ENCODE measurements around the gene DDI1. TPM values are rescaled to one million over a fixed set of nuclear protein-coding genes. Genes with fewer than 3 reads are reported as not detected.

The DDI1 gene
- total RNA-seq, 4 donors from 2014 or later: 0.12 TPM; not detected in 3

DNA sequence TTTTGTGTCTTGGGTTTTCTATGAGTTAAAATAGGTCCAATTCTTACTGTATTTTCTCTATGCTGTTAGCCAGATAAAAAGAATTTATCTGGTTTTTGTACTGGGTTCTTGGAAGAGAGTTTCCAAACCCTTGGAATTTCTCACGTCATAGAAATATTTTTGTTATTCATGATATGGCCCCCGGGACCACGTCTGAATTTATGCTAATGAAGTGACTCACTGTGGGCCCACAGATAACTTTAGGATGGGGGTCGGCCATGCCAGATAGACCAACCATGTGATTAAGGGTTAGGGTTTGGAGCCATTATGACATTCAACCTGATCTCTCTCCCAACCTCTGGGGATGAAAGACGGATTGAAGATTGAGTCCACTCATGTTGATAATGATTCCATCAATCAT lies 35.6 kb upstream of the DDI1 start:
- TF ChIP-seq POLR2A (IDR thresholded peaks at IDR 0.05) (no peak), EP300 (IDR thresholded peaks at IDR 0.05) (no peak), POLR2AphosphoS5 (IDR thresholded peaks at IDR 0.05) (no peak)
- H3K27me3 ChIP-seq: no peaks in the 10 kb centered on the region
- no peaks in the 10 kb centered on the region for H3K9me3 ChIP-seq
- no peaks in the 10 kb centered on the region for H3K36me3 ChIP-seq
- H3K4me3 ChIP-seq: no peak overlapping the region
- peaks cover 0 to 16% (median 4%) of the 10 kb centered on the region in 3 donors for H3K4me1 ChIP-seq
- H3K27ac ChIP-seq: no peak overlapping the region
- 37 to 40% methylated on average over 4 to 5 of the region's 5 CpGs for WGBS, 2 donors (ENCODE audit: low coverage in 1 of 2)
- no peak for ATAC-seq

DNA sequence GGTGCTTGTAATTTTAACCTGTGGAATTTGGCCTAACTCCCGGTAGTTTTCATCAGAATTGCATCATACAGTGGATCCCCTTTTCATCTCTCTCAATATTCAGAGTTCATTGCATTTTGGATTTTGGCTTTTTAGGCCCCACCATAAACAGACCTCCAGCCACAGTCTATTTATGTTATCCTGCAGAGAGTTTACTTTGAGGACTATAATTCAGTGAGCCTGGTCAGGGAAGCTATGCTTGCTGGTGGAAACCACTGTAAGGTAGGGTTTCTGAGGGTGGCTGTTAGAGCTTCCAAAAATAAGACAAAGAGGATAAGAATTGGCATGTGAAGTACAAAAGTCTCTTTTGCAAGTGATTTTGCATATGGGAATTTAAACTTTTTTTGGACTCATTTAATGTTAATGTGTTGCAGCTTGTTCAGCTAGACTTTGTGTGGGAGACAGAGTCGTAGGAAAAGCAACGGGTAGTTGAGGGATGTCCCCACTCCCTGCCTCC lies 34.8 kb upstream of the DDI1 start:
- WGBS, 2 donors (ENCODE audit: low coverage in 1 of 2): 30 to 48% methylated on average over 2 to 3 of the region's 3 CpGs
- no peak for ATAC-seq

GRCh38 chr11:104003491-104003890 lies 32.9 kb upstream of the DDI1 start:
- no peak overlapping the region for H3K4me3 ChIP-seq
- TF ChIP-seq EP300 (IDR thresholded peaks at IDR 0.05) (no peak), CTCF (IDR thresholded peaks at IDR 0.05) (no peak), POLR2A (IDR thresholded peaks at IDR 0.05) (no peak), POLR2AphosphoS5 (IDR thresholded peaks at IDR 0.05) (no peak)
- ATAC-seq: no peak

More for the DNA sequence above, 34.8 kb upstream of the DDI1 start:
- Histone ChIP-seq H3K4me3 (no peak overlapping the region), H3K4me1 (peaks cover 0 to 21% (median 6%) of the 10 kb centered on the region in 3 donors), H3K9me3 (no peaks in the 10 kb centered on the region), H3K36me3 (no peaks in the 10 kb centered on the region), H3K27ac (no peak overlapping the region), H3K27me3 (no peaks in the 10 kb centered on the region)
- TF ChIP-seq POLR2AphosphoS5 (IDR thresholded peaks at IDR 0.05) (no peak), EP300 (IDR thresholded peaks at IDR 0.05) (no peak), CTCF (IDR thresholded peaks at IDR 0.05) (no peak), POLR2A (IDR thresholded peaks at IDR 0.05) (no peak)

DNA sequence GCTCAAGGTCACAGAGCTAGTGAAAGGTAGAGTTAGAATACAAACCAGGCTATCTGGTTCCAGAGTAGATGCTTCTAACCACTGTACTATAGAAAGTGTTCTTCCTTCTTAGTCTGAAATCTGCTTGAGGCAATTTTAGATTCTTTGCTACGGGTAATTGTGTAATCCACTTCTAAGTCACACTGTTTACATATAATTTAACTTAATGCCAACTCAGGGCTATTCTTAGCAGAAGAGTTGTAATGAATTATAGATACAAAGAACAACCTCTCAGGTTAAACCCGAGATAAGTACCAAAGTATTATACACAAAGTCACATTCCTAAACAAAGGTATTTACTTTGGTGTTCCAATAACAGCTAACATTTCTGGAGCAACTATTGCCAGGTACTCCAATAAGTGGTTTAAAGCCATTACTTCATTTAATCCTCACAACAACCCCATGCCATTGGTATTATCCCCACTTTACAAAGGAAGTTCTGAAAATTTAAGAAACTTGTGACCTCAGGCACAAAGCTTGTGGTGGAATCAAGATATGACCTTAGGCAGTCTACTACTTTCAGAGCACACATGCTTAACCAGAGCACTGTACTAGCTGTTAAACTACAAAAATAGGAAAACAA lies 31.1 kb upstream of the DDI1 start:
- H3K27ac ChIP-seq: no peak overlapping the region
- 30 to 70% methylated on average over 2 of the region's 2 CpGs for WGBS, 2 donors (ENCODE audit: low coverage in 1 of 2)
- peaks cover 0 to 21% (median 6%) of the 10 kb centered on the region in 3 donors for H3K4me1 ChIP-seq
- no peaks in the 10 kb centered on the region for H3K9me3 ChIP-seq
- no peaks in the 10 kb centered on the region for H3K36me3 ChIP-seq
- no peaks in the 10 kb centered on the region for H3K27me3 ChIP-seq
- no peak for TF ChIP-seq POLR2A (IDR thresholded peaks at IDR 0.05)
- TF ChIP-seq CTCF (IDR thresholded peaks at IDR 0.05): peak in 1 of 4 experiments; percentile 7
- no peak for TF ChIP-seq EP300 (IDR thresholded peaks at IDR 0.05)
- TF ChIP-seq POLR2AphosphoS5 (IDR thresholded peaks at IDR 0.05): peak; percentile 25
- peak; percentile 35 for ATAC-seq
- no peak overlapping the region for H3K4me3 ChIP-seq

More at GRCh38 chr11:104003491-104003890, 32.9 kb upstream of the DDI1 start:
- no peaks in the 10 kb centered on the region for H3K36me3 ChIP-seq
- peaks cover 0 to 21% (median 6%) of the 10 kb centered on the region in 3 donors for H3K4me1 ChIP-seq
- no peaks in the 10 kb centered on the region for H3K27me3 ChIP-seq
- no peaks in the 10 kb centered on the region for H3K9me3 ChIP-seq
- no peak overlapping the region for H3K27ac ChIP-seq

DNA sequence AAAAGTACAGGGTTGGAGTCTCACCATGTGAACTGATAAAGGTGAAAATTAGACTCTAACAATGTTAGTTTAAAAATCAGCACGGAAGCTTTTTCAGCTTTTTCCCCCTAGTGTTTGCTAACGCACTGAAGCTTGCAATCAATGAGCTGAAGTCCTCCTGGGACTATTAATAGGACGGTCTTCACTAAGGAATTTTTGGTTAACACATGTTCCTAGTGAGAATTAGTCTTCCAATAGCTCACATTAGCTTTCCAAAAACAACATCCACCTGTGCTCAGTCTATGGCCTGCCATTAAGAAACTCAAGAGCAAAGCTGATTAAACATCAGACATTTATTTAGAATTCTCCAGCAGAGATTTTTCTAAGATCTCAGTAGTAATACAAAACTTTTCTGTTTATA lies 26.7 kb upstream of the DDI1 start:
- TF ChIP-seq EP300 (IDR thresholded peaks at IDR 0.05) (no peak), POLR2AphosphoS5 (IDR thresholded peaks at IDR 0.05) (no peak), CTCF (IDR thresholded peaks at IDR 0.05) (no peak), POLR2A (IDR thresholded peaks at IDR 0.05) (no peak)
- no peak for ATAC-seq

More for the DNA sequence above, 26.7 kb upstream of the DDI1 start:
- H3K4me1 ChIP-seq: peaks cover 0 to 14% (median 6%) of the 10 kb centered on the region in 3 donors
- no peaks in the 10 kb centered on the region for H3K36me3 ChIP-seq
- no peaks in the 10 kb centered on the region for H3K9me3 ChIP-seq
- 25 to 58% methylated on average over 3 of the region's 3 CpGs for WGBS, 2 donors (ENCODE audit: low coverage in 1 of 2)
- H3K27ac ChIP-seq: no peak overlapping the region
- H3K4me3 ChIP-seq: no peak overlapping the region
- no peaks in the 10 kb centered on the region for H3K27me3 ChIP-seq

All from gastroesophageal sphincter (tissue), 4 donors.